ENCODE measurements around the gene GARNL3.

- TF ChIP-seq CTCF (conservative IDR thresholded peaks at IDR 0.05; ENCODE audit: low read length) (no peak), EZH2phosphoT487 (IDR thresholded peaks at IDR 0.05; ENCODE audit: borderline replicate concordance, low read depth, low read length) (no peak)
Observed at GRCh38 chr9:127358770-127359169, 94.2 kb downstream of the GARNL3 start.

Measured in OCI-LY7 (cell line).